Activated CD8-positive, alpha-beta memory T cell treated with anti-CD3 and anti-CD28 coated beads for 24 hours (primary cell): ENCODE results near the gene LTBP1.

Experiments
- DNase-seq: peaks from one replicate; pipeline ENCODE4 v3.0.0-alpha.2; 2020

The LTBP1 gene

GRCh38 chr2:33442528-33443079 lies 495.9 kb downstream of the LTBP1 start:
- no peak for DNase-seq

- no peak for DNase-seq
These were observed 496.6 kb downstream of the LTBP1 start for GRCh38 chr2:33443274-33443829.

- no peak for DNase-seq
These were observed 498.2 kb downstream of the LTBP1 start for GRCh38 chr2:33444967-33445366.

GRCh38 chr2:33448220-33448899 lies 501.6 kb downstream of the LTBP1 start:
- no peak for DNase-seq
